Ramos (cell line): ENCODE measurements around the gene CLEC20A.

Experiments
- in situ Hi-C: fragments of 300-500 bp; cut with MboI; formaldehyde crosslinking; loops from one replicate; pipeline ENCODE4 v1.14.3; 2022; ENCODE audit warnings: low sequenced_read_pairs; ENCODE audit not compliant: unreplicated experiment

CLEC20A gene

GRCh38 chr1:178438432-178438831, 58.3 kb downstream of the CLEC20A start:
- in situ Hi-C loops = no loop called here

GRCh38 chr1:178436899-178437298, 59.9 kb downstream of the CLEC20A start:
- in situ Hi-C loops = no loop called here

GRCh38 chr1:178434899-178435435, 61.8 kb downstream of the CLEC20A start:
- in situ Hi-C loops = no loop called here

- in situ Hi-C loops = no loop called here
Measured at GRCh38 chr1:178434360-178434759, 62.4 kb downstream of the CLEC20A start.
